ENCODE measurements around the gene GAGE12J. TPM values are rescaled to one million over a fixed set of nuclear protein-coding genes. Genes with fewer than 3 reads are reported as not detected.
"Not testable (repeated sequence)": the region's sequence is repeated elsewhere in the genome, so short reads cannot be mapped to it uniquely, and the experiment has no call there.

GAGE12J gene
- not detected for total RNA-seq (2021; ENCODE audit: unreplicated experiment)
- not detected in 2 replicates for polyA plus RNA-seq (2012)
- not detected for Bru-seq, nascent RNA
- not detected for BruChase-seq, experiment 1, labeled RNA remaining after a 6-hour chase
- BruChase-seq, experiment 2, labeled RNA remaining after a 2-hour chase, result not detected
- long read RNA-seq, result 0 reads

DNA sequence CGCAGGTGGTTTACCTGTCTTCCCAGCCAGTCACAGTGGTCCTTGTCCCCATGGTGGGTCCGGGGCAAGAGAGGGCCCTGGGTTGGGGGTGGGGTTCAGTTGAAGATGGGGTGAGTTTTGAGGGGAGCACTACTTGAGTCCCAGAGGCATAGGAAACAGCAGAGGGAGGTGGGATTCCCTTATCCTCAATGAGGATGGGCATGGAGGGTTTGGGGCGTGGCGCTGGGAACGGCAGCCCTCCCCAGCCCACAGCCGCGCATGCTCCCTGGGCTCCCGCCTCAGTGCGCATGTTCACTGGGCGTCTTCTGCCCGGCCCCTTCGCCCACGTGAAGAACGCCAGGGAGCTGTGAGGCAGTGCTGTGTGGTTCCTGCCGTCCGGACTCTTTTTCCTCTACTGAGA lies at the start of gene GAGE12J:
TSS of gene GAGE12J (plus strand) at position 301 of the 400 bp plus-strand sequence. CDS start 1,157 bp downstream, outside the sequence.
- H4K20me1 ChIP-seq (ENCODE audit: insufficient read depth); H3K9ac ChIP-seq (ENCODE audit: low read length); H3K4me2 ChIP-seq (ENCODE audit: low read length); H3K9me3 ChIP-seq (ENCODE audit: control insufficient read depth in 1 of 2, insufficient read depth in 1 of 2, low read depth in 1 of 2, low read length in 2 of 2); POLR2A ChIA-PET; H3K27me3 ChIP-seq (ENCODE audit: insufficient read depth, low read length); intact Hi-C loops (cut with micrococcal nuclease); ATAC-seq; CTCF ChIA-PET; RAD21 ChIA-PET (ENCODE audit: low non-redundant PET in 1 of 2, low total read pairs in 2 of 2, uncharacterized antibody in 2 of 2, unreplicated experiment in 2 of 2); H3K36me3 ChIP-seq (ENCODE audit: control insufficient read depth in 1 of 2, insufficient read depth in 2 of 2, low read length in 2 of 2); H2AFZ ChIP-seq (ENCODE audit: low read depth, low read length, poor library complexity, severe bottlenecking); DNase-seq (ENCODE audit: low read depth, low spot score); H3K4me1 ChIP-seq (ENCODE audit: control insufficient read depth in 1 of 2, insufficient read depth in 2 of 2, low read length in 2 of 2); H3K4me3 ChIP-seq (replicated peaks in 1 of 2; ENCODE audit: low read depth in 1 of 2, low read length in 2 of 2); H3K9me2 ChIP-seq (ENCODE audit: insufficient read depth); H3K79me2 ChIP-seq (ENCODE audit: insufficient read depth, low read length); H3K27ac ChIP-seq (ENCODE audit: low read depth, low read length); BruUV-seq (replicated peaks): not testable (repeated sequence)

GRCh38 chrX:49272421-49272820 lies 49.4 kb upstream of the GAGE12J start:
- ChIA-PET CTCF (no interaction called here), POLR2A (no interaction called here), RAD21 (ENCODE audit: low non-redundant PET in 1 of 2, low total read pairs in 2 of 2, uncharacterized antibody in 2 of 2, unreplicated experiment in 2 of 2) (no interaction called here)
- Histone ChIP-seq H3K9me3 (ENCODE audit: control insufficient read depth in 1 of 2, insufficient read depth in 1 of 2, low read depth in 1 of 2, low read length in 2 of 2) (no peaks in the 10 kb centered on the region), H3K4me3 (replicated peaks in 1 of 2; ENCODE audit: low read depth in 1 of 2, low read length in 2 of 2) (no peak overlapping the region), H3K4me2 (ENCODE audit: low read length) (no peak overlapping the region), H3K27me3 (ENCODE audit: insufficient read depth, low read length) (no peaks in the 10 kb centered on the region), H3K4me1 (ENCODE audit: control insufficient read depth in 1 of 2, insufficient read depth in 2 of 2, low read length in 2 of 2) (peaks cover 8 to 24% of the 10 kb centered on the region in 2 experiments), H3K27ac (ENCODE audit: low read depth, low read length) (no peak overlapping the region), H3K9me2 (ENCODE audit: insufficient read depth) (no peaks in the 10 kb centered on the region), H3K36me3 (ENCODE audit: control insufficient read depth in 1 of 2, insufficient read depth in 2 of 2, low read length in 2 of 2) (no peaks in the 10 kb centered on the region), H4K20me1 (ENCODE audit: insufficient read depth) (no peaks in the 10 kb centered on the region), H2AFZ (ENCODE audit: low read depth, low read length, poor library complexity, severe bottlenecking) (no peak overlapping the region), H3K79me2 (ENCODE audit: insufficient read depth, low read length) (peaks cover 3% of the 10 kb centered on the region; the same call in 1 of the 2 replicates), H3K9ac (ENCODE audit: low read length) (no peak overlapping the region)
- no peak for TF ChIP-seq CBX3 (IDR thresholded peaks at IDR 0.05; ENCODE audit: low read depth)
- no peak for TF ChIP-seq SP1 (IDR thresholded peaks at IDR 0.05; ENCODE audit: low read depth)
- TF ChIP-seq EZH2phosphoT487 (IDR thresholded peaks at IDR 0.05; ENCODE audit: borderline replicate concordance), result no peak
- TF ChIP-seq, protein P1, sequence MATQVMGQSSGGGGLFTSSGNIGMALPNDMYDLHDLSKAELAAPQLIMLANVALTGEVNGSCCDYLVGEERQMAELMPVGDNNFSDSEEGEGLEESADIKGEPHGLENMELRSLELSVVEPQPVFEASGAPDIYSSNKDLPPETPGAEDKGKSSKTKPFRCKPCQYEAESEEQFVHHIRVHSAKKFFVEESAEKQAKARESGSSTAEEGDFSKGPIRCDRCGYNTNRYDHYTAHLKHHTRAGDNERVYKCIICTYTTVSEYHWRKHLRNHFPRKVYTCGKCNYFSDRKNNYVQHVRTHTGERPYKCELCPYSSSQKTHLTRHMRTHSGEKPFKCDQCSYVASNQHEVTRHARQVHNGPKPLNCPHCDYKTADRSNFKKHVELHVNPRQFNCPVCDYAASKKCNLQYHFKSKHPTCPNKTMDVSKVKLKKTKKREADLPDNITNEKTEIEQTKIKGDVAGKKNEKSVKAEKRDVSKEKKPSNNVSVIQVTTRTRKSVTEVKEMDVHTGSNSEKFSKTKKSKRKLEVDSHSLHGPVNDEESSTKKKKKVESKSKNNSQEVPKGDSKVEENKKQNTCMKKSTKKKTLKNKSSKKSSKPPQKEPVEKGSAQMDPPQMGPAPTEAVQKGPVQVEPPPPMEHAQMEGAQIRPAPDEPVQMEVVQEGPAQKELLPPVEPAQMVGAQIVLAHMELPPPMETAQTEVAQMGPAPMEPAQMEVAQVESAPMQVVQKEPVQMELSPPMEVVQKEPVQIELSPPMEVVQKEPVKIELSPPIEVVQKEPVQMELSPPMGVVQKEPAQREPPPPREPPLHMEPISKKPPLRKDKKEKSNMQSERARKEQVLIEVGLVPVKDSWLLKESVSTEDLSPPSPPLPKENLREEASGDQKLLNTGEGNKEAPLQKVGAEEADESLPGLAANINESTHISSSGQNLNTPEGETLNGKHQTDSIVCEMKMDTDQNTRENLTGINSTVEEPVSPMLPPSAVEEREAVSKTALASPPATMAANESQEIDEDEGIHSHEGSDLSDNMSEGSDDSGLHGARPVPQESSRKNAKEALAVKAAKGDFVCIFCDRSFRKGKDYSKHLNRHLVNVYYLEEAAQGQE (IDR thresholded peaks at IDR 0.05; ENCODE audit: low read depth), result no peak
- no peak for TF ChIP-seq SRF (IDR thresholded peaks at IDR 0.05; ENCODE audit: low read depth)
- no peak for TF ChIP-seq TCF7L2 (IDR thresholded peaks at IDR 0.05; ENCODE audit: borderline replicate concordance, extremely low read depth, insufficient read depth, insufficient read length)
- no peak for TF ChIP-seq YY1 (IDR thresholded peaks at IDR 0.05; ENCODE audit: extremely low read depth, insufficient replicate concordance, low read depth, low read length)
- no peak for TF ChIP-seq ZNF274 (IDR thresholded peaks at IDR 0.05; ENCODE audit: low read depth, low read length)
- TF ChIP-seq JUND (IDR thresholded peaks at IDR 0.05), result no peak
- TF ChIP-seq EGR1 (IDR thresholded peaks at IDR 0.05; ENCODE audit: low read depth), result no peak
- TF ChIP-seq SIN3A (IDR thresholded peaks at IDR 0.05; ENCODE audit: low read depth), result no peak
- TF ChIP-seq ZFX (IDR thresholded peaks at IDR 0.05), result no peak
- no peak for TF ChIP-seq FOSL1 (IDR thresholded peaks at IDR 0.05; ENCODE audit: low read depth)
- TF ChIP-seq POLR2AphosphoS5 (IDR thresholded peaks at IDR 0.05; ENCODE audit: low read depth, low read length), result no peak
- ATAC-seq (no peak), DNase-seq (ENCODE audit: low read depth, low spot score) (no peak)
- BruUV-seq (replicated peaks), result no TSS peak
- intact Hi-C loops (cut with micrococcal nuclease), result no loop called here
